ENCODE results near the gene MYL5. TPM values are rescaled to one million over a fixed set of nuclear protein-coding genes. Genes with fewer than 3 reads are reported as not detected.

Gene MYL5
- total RNA-seq, 4 donors from 2014 or later = 4.6 to 9.9 TPM; not detected in 2

DNA sequence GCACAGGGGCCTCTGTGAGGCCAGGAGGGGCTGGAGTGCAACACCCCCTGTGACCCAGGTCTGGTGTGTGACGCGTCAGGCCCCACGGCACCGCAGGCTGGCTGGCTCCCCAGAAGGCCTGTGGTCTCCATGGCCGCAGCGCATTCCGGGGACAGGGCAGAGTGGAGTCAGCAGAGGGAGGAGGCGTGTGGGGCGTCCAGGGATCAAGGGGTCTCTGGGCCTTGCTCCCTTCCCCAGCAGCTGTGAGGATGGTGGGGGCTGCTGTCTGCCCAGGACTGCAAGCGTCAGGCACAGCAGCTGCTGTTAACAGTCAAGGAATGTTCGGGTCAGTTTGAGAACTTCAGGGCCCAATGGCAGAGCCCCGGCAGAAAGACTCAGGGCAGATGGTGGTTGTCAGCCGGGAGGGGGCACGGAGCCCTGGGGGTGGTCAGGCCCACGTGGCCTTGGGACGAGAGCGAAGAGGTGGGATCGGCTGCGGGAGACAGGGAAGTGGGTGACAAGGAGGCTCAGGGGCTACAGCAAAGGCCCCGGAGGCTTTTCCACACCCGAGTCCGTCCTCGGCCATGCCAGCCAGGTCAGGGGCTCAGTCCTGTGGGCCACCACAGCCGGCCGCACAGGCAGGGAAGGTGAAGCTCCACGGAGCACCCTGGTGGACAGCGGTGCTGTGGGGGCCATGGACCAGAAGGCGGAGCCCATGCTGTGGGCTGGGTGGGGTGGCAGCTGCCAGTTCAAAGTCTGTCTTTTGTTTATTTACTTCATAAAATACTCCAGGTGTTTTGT lies 49.6 kb downstream of the MYL5 start:
- H3K27ac ChIP-seq = no peak overlapping the region
- H3K4me1 ChIP-seq = peaks cover 0 to 9% of the 10 kb centered on the region in 2 donors
- TF ChIP-seq, protein P1, sequence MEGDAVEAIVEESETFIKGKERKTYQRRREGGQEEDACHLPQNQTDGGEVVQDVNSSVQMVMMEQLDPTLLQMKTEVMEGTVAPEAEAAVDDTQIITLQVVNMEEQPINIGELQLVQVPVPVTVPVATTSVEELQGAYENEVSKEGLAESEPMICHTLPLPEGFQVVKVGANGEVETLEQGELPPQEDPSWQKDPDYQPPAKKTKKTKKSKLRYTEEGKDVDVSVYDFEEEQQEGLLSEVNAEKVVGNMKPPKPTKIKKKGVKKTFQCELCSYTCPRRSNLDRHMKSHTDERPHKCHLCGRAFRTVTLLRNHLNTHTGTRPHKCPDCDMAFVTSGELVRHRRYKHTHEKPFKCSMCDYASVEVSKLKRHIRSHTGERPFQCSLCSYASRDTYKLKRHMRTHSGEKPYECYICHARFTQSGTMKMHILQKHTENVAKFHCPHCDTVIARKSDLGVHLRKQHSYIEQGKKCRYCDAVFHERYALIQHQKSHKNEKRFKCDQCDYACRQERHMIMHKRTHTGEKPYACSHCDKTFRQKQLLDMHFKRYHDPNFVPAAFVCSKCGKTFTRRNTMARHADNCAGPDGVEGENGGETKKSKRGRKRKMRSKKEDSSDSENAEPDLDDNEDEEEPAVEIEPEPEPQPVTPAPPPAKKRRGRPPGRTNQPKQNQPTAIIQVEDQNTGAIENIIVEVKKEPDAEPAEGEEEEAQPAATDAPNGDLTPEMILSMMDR (IDR thresholded peaks at IDR 0.05) = no peak
- no peak for TF ChIP-seq POLR2A (IDR thresholded peaks at IDR 0.05)

DNA sequence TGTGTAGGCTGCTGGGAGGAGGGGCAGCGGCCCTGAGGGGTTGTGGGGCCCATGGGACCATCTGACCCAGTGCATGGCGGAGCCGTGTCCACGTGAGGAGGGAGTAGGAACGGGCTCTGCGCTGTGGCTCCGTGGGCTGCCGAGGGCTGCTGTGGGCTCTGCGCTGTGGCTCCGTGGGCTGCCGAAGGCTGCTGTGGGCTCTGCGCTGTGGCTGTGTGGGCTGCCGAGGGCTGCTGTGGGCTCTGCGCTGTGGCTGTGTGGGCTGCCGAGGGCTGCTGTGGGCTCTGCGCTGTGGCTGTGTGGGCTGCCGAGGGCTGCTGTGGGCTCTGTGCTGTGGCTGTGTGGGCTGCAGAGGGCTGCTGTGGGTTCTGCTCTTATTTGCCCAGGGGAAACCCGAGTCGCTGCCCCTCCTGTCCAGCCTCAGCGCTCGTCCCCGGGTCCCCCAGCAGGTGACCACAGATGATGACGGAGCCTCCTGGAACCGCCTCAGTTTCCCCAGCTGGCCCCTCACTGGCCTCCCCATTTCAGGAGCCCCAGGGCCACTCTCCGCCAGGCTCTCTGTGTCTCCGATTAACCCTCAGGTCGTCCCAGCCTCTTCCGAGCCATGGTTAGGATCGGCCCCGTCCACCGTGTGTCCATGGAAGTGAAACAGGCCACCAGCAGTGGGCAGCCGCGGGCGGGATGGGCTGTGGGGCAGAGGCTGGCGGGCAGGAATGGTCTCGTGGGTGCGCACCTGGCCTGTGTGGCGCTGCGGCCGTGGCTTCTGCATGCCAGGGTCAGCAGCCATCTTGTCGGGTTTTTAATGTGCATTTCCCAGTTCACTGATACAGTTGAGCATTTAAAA lies 51.3 kb downstream of the MYL5 start:
- no peak for DNase-seq
- Histone ChIP-seq H3K36me3 (no peaks in the 10 kb centered on the region), H3K4me1 (peaks cover 0 to 9% of the 10 kb centered on the region in 2 donors), H3K27ac (no peak overlapping the region), H3K27me3 (no peaks in the 10 kb centered on the region), H3K9me3 (no peaks in the 10 kb centered on the region), H3K4me3 (no peak overlapping the region)
- intact Hi-C loops (cut with DNase I; ENCODE audit: low total_unique reads) = no loop called here
- no peak for TF ChIP-seq POLR2A (IDR thresholded peaks at IDR 0.05)
- TF ChIP-seq, protein P1 (IDR thresholded peaks at IDR 0.05) = no peak

More for the DNA sequence above, 49.6 kb downstream of the MYL5 start:
- H3K9me3 ChIP-seq = no peaks in the 10 kb centered on the region
- intact Hi-C loops (cut with DNase I; ENCODE audit: low total_unique reads) = no loop called here
- H3K36me3 ChIP-seq = no peaks in the 10 kb centered on the region
- no peak overlapping the region for H3K4me3 ChIP-seq
- H3K27me3 ChIP-seq = no peaks in the 10 kb centered on the region
- no peak for DNase-seq

DNA sequence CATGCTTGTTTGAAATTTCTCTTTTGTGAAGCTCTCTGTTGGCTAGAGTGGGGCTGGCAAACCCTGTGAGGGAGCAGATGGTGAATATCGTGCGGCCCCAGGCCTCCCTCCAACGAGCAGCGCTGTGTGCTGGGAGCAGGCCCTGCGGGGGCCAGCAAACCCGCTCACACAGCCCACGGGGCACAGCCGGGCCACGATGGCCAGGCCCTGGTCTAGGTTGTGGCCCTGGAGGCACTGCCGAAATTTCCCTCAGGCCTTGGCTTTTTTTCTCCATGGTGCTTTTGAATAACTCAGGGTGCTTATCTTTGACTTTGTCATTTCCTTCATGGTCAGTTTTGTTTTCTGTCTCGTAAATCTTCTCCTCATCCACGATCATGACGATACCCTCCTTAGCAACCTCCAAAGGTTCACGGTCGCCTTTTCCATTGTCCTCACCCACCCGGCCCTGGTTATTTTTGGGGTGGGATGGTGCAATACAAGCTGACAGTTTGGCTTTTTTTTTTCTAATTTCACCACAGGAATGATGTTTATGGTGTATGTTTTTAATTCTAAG lies 52.0 kb downstream of the MYL5 start:
- TF ChIP-seq POLR2A (IDR thresholded peaks at IDR 0.05) = no peak
- TF ChIP-seq, protein P1 (IDR thresholded peaks at IDR 0.05) = no peak
- H3K9me3 ChIP-seq = no peaks in the 10 kb centered on the region
- DNase-seq = no peak
- intact Hi-C loops (cut with DNase I; ENCODE audit: low total_unique reads) = no loop called here
- H3K27me3 ChIP-seq = no peaks in the 10 kb centered on the region
- peak overlapping the region in 1 of 2 donors; percentile 9 for H3K4me3 ChIP-seq
- peaks cover 0 to 5% of the 10 kb centered on the region in 2 donors for H3K4me1 ChIP-seq
- H3K36me3 ChIP-seq = no peaks in the 10 kb centered on the region
- peak overlapping the region in 1 of 2 donors; percentile 22 for H3K27ac ChIP-seq

DNA sequence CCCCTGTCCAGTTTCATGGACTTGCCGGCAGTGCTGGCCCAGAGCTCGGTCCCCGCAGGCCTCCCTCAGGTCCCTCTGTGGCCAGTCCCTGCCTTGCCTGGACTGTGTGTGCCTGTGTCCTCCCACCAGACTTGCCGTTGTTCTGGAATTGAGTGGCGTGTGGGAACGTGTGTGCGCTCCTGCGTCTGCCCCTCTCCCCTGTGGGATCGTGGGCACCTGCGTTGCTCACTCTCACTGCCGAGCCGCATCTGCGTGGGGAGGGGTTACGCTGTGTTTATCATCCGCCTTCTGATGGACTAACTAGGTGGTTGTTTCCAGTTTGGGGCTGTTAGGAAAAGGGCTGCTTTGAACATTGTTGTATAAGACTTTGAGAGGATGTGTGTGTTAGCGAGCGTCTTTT lies 52.5 kb downstream of the MYL5 start:
- Histone ChIP-seq H3K36me3 (no peaks in the 10 kb centered on the region), H3K9me3 (no peaks in the 10 kb centered on the region), H3K4me3 (peak overlapping the region in 1 of 2 donors; percentile 9), H3K27me3 (no peaks in the 10 kb centered on the region), H3K4me1 (peaks cover 0 to 3% of the 10 kb centered on the region in 2 donors), H3K27ac (no peak overlapping the region)
- intact Hi-C loops (cut with DNase I; ENCODE audit: low total_unique reads) = no loop called here
- DNase-seq = no peak
- TF ChIP-seq POLR2A (IDR thresholded peaks at IDR 0.05) = no peak
- TF ChIP-seq, protein P1 (IDR thresholded peaks at IDR 0.05) = no peak
